OCI-LY7 (cell line): ENCODE data around the gene FREM3.

Experiments
- EZH2phosphoT487 ChIP-seq: fragments of 200-600 bp; sonication (generic); IDR thresholded peaks from 2 replicates; pipeline ENCODE4 v1.6.1; 2018; ENCODE audit warnings: low read depth, borderline replicate concordance, mild to moderate bottlenecking, mixed run types, antibody characterized with exemption, low read length, moderate library complexity, mixed read lengths
- TF ChIP-seq, protein P1 (sequence below): fragments of 200-600 bp; sonication (generic); conservative IDR thresholded peaks from 2 replicates; pipeline ENCODE4 v1.5.1; 2014; ENCODE audit warnings: mild to moderate bottlenecking, antibody characterized with exemption, low read length, moderate library complexity, mixed read lengths

DNA sequence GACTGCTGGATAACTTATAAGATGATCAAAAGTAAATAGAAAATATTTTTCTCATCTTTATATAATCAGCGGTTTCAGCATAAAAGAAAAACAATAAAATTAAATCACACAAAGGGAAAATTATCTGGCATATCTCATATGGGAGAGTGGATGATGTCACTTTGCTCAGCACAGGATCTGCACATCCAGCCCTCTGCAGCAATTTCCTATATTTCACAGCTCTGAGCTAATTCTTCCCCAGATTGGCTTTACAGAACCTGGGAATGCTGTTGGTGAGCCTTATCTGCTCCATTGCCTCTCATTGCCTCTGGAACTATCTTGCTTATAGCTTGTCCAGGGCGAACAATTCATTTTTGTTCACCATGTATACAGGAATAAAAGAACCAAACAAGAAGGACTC, 21.0 kb downstream of the FREM3 start:
- TF ChIP-seq, protein P1, sequence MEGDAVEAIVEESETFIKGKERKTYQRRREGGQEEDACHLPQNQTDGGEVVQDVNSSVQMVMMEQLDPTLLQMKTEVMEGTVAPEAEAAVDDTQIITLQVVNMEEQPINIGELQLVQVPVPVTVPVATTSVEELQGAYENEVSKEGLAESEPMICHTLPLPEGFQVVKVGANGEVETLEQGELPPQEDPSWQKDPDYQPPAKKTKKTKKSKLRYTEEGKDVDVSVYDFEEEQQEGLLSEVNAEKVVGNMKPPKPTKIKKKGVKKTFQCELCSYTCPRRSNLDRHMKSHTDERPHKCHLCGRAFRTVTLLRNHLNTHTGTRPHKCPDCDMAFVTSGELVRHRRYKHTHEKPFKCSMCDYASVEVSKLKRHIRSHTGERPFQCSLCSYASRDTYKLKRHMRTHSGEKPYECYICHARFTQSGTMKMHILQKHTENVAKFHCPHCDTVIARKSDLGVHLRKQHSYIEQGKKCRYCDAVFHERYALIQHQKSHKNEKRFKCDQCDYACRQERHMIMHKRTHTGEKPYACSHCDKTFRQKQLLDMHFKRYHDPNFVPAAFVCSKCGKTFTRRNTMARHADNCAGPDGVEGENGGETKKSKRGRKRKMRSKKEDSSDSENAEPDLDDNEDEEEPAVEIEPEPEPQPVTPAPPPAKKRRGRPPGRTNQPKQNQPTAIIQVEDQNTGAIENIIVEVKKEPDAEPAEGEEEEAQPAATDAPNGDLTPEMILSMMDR = no peak
- no peak for TF ChIP-seq EZH2phosphoT487
